ENCODE results near the gene ADAR.

- TF ChIP-seq JUN (IDR thresholded peaks at IDR 0.05; ENCODE audit: low read depth, low read length) (no peak), CTCF (IDR thresholded peaks at IDR 0.05; ENCODE audit: control extremely low read depth in 1 of 3, insufficient read depth in 1 of 3, low read depth in 1 of 3, low read length in 3 of 3) (no peak), JUND (IDR thresholded peaks at IDR 0.05; ENCODE audit: low read length) (no peak), BCL11A (IDR thresholded peaks at IDR 0.05; ENCODE audit: low read depth in 2 of 2, low read length in 2 of 2) (no peak), ATF2 (IDR thresholded peaks at IDR 0.05; ENCODE audit: low read length) (no peak), POLR2A (IDR thresholded peaks at IDR 0.05; ENCODE audit: control extremely low read depth in 1 of 2, low read depth in 2 of 2, low read length in 2 of 2) (no peak), TAF1 (IDR thresholded peaks at IDR 0.05; ENCODE audit: low read depth, low read length) (no peak), ASH2L (IDR thresholded peaks at IDR 0.05; ENCODE audit: low read length) (no peak), MAX (IDR thresholded peaks at IDR 0.05) (no peak)
Observed at GRCh38 chr1:154589780-154590179, 18.2 kb downstream of the ADAR start.
